HepG2 (cell line): ENCODE measurements around the gene BOD1. TPM values are rescaled to one million over a fixed set of nuclear protein-coding genes. Genes with fewer than 3 reads are reported as not detected.

ENCODE experiments used
- GATA4 ChIP-seq: sonication (generic); IDR thresholded peaks from 2 replicates; pipeline ENCODE4 v1.6.1; 2016; ENCODE audit warnings: antibody characterized with exemption, low read depth, borderline replicate concordance
- GPN1 ChIP-seq: sonication (generic); formaldehyde crosslinking; IDR thresholded peaks from 2 replicates; pipeline ENCODE4 v1.5.1; 2020; ENCODE audit warnings: missing genetic modification reagents, borderline replicate concordance
- GTF3A ChIP-seq: sonication (generic); formaldehyde crosslinking; conservative IDR thresholded peaks from 2 replicates; pipeline ENCODE4 v1.4.0; 2020; ENCODE audit warnings: mild to moderate bottlenecking, missing genetic modification reagents
- KLF16 ChIP-seq, 2 experiments: sonication (generic) in 1 of 2; formaldehyde crosslinking in 1 of 2; IDR thresholded peaks; 2 replicates each; pipeline versions ENCODE4 v1.6.1 to v1.8.0; 2016 to 2023; ENCODE audit warnings: missing genetic modification reagents in 2 of 2, missing compliant biosample characterization in 1 of 2
- MIXL1 ChIP-seq: IDR thresholded peaks from 2 replicates; pipeline ENCODE4 v1.6.1; 2016
- MXI1 ChIP-seq: IDR thresholded peaks from 3 replicates; pipeline ENCODE4 v1.6.1; 2012; ENCODE audit warnings: low read depth, low read length, inconsistent platforms, borderline replicate concordance
- MZF1 ChIP-seq: sonication (generic); formaldehyde crosslinking; IDR thresholded peaks from 2 replicates; pipeline ENCODE4 v1.8.1; 2023; ENCODE audit warnings: mild to moderate bottlenecking, missing genetic modification reagents, borderline replicate concordance
- NFE2L2 ChIP-seq: fragments of 150-350 bp; IDR thresholded peaks from 2 replicates; pipeline ENCODE4 v1.6.1; 2014; ENCODE audit warnings: low read length
- PHF20 ChIP-seq: sonication (generic); formaldehyde crosslinking; IDR thresholded peaks from 2 replicates; pipeline ENCODE4 v1.5.0; 2020; ENCODE audit warnings: mild to moderate bottlenecking, missing genetic modification reagents
- PRDM15 ChIP-seq: sonication (generic); formaldehyde crosslinking; IDR thresholded peaks from 2 replicates; pipeline ENCODE4 v1.4.0; 2020; ENCODE audit warnings: missing genetic modification reagents
- SALL1 ChIP-seq: sonication (generic); formaldehyde crosslinking; IDR thresholded peaks from 2 replicates; pipeline ENCODE4 v1.8.0; 2022; ENCODE audit warnings: mild to moderate bottlenecking, missing genetic modification reagents
- STAG1 ChIP-seq: sonication (generic); formaldehyde crosslinking; IDR thresholded peaks from 2 replicates; pipeline ENCODE4 v1.4.0; 2020; ENCODE audit warnings: missing genetic modification reagents
- YEATS4 ChIP-seq: sonication (generic); formaldehyde crosslinking; IDR thresholded peaks from 2 replicates; pipeline ENCODE4 v1.4.0; 2020; ENCODE audit warnings: missing genetic modification reagents, borderline replicate concordance
- ZBTB21 ChIP-seq: sonication (generic); formaldehyde crosslinking; IDR thresholded peaks from 2 replicates; pipeline ENCODE4 v1.4.0; 2020; ENCODE audit warnings: missing genetic modification reagents
- ZMAT3 ChIP-seq: sonication (generic); formaldehyde crosslinking; conservative IDR thresholded peaks from 2 replicates; pipeline ENCODE4 v1.7.0; 2021; ENCODE audit warnings: missing genetic modification reagents
- ZMAT5 ChIP-seq: sonication (generic); formaldehyde crosslinking; IDR thresholded peaks from 2 replicates; pipeline ENCODE4 v1.5.0; 2020; ENCODE audit warnings: mild to moderate bottlenecking, low read depth, missing genetic modification reagents, borderline replicate concordance
- ZNF143 ChIP-seq: sonication (generic); formaldehyde crosslinking; IDR thresholded peaks from 2 replicates; pipeline ENCODE4 v1.4.0; 2020; ENCODE audit warnings: missing genetic modification reagents
- ZNF225 ChIP-seq: sonication (generic); formaldehyde crosslinking; IDR thresholded peaks from 2 replicates; pipeline ENCODE4 v1.4.0; 2020; ENCODE audit warnings: mild to moderate bottlenecking, missing genetic modification reagents
- ZNF317 ChIP-seq: sonication (generic); formaldehyde crosslinking; IDR thresholded peaks from 2 replicates; pipeline ENCODE4 v1.5.0; 2020; ENCODE audit warnings: mild to moderate bottlenecking, missing genetic modification reagents
- ZNF350 ChIP-seq: sonication (generic); formaldehyde crosslinking; IDR thresholded peaks from 2 replicates; pipeline ENCODE4 v1.4.0; 2020; ENCODE audit warnings: mild to moderate bottlenecking, low read depth, missing genetic modification reagents, borderline replicate concordance
- ZNF414 ChIP-seq: sonication (generic); formaldehyde crosslinking; IDR thresholded peaks from 2 replicates; pipeline ENCODE4 v1.5.0; 2020; ENCODE audit warnings: missing genetic modification reagents
- ZNF549 ChIP-seq: sonication (generic); formaldehyde crosslinking; IDR thresholded peaks from 2 replicates; pipeline ENCODE4 v1.5.0; 2020; ENCODE audit warnings: missing genetic modification reagents
- ZNF639 ChIP-seq: conservative IDR thresholded peaks from 2 replicates; pipeline ENCODE4 v1.6.1; 2018; ENCODE audit warnings: missing genetic modification reagents
- ZNF691 ChIP-seq: sonication (generic); formaldehyde crosslinking; IDR thresholded peaks from 2 replicates; pipeline ENCODE4 v1.4.0; 2020; ENCODE audit warnings: missing genetic modification reagents, low read depth, mild to moderate bottlenecking, borderline replicate concordance
- ZNF792 ChIP-seq: IDR thresholded peaks from 2 replicates; pipeline ENCODE4 v1.6.1; 2016
- polyA plus RNA-seq, 8 experiments: library from polyadenylated mRNA; depleted of rRNA in 3 of 8; stranded (reverse) in 7 of 8; unstranded in 1 of 8; fragments of >200 nt; fragmentation: Illumina TruSeq in 4 of 8; extraction: Trizol in 4 of 8; gene quantifications; 2 replicates each; pipeline versions ENCODE4 v1.2.1 to v1.2.3, GENCODE V29; 2011 to 2016; ENCODE audit warnings: low read depth in 4 of 8, missing spikeins in 1 of 8, mixed read lengths in 1 of 8; ENCODE audit not compliant: insufficient read depth in 1 of 8
- total RNA-seq, 5 experiments: library from RNA; depleted of rRNA; stranded (reverse); fragments of >200 nt; fragmentation: Illumina TruSeq; extraction: Trizol; gene quantifications; 2 replicates each; pipeline ENCODE4 v1.2.3, GENCODE V29; 2016; ENCODE audit warnings: low read depth in 1 of 5

BOD1 gene
- total and polyA plus RNA-seq, 2 of the 13 experiments (the other 11 are each of a cell fraction or from before 2014, with no cell fraction given) = 81.5 to 103 TPM

GRCh38 chr5:173616577-173617118 lies at the start of gene BOD1 (continued):
- no peak for TF ChIP-seq PRDM15
- peak; percentile 70 for TF ChIP-seq YEATS4 (CRISPR knock-in tag)
- peak in 1 of 2 experiments; percentile 43; a peak in 1 of 4 replicates for TF ChIP-seq KLF16 (CRISPR knock-in tag; IDR thresholded peaks at IDR 0.05)
- no peak for TF ChIP-seq STAG1 (CRISPR knock-in tag)
- TF ChIP-seq ZNF350 (CRISPR knock-in tag) = no peak
- no peak for TF ChIP-seq ZNF317 (CRISPR knock-in tag)
- no peak for TF ChIP-seq NFE2L2
- no peak; the same call in 1 of the 2 replicates for TF ChIP-seq ZNF414 (CRISPR knock-in tag)
- no peak for TF ChIP-seq ZMAT5 (CRISPR knock-in tag)
- TF ChIP-seq GATA4 = peak; percentile 51; the same call in 1 of the 2 replicates
- no peak for TF ChIP-seq ZNF549
- peak; percentile 65; the same call in 1 of the 2 replicates for TF ChIP-seq MIXL1 (CRISPR knock-in tag)
- TF ChIP-seq GTF3A (CRISPR knock-in tag) = no peak
- peak; percentile 96 for TF ChIP-seq ZNF143 (CRISPR knock-in tag)
- peak; percentile 91; the same call in 2 of the 3 replicates for TF ChIP-seq MXI1
- TF ChIP-seq SALL1 (CRISPR knock-in tag) = peak; percentile 78
- TF ChIP-seq MZF1 (CRISPR knock-in tag) = no peak
- TF ChIP-seq GPN1 (CRISPR knock-in tag) = no peak
- TF ChIP-seq ZNF792 (CRISPR knock-in tag) = no peak
- TF ChIP-seq ZNF225 (CRISPR knock-in tag) = no peak
- TF ChIP-seq PHF20 (CRISPR knock-in tag) = peak; percentile 83
- no peak for TF ChIP-seq ZNF691 (CRISPR knock-in tag)
- no peak for TF ChIP-seq ZBTB21 (CRISPR knock-in tag)
- 0 out of 2 replicates have a peak, but pooled peaks have one; percentile 65 for TF ChIP-seq ZMAT3 (CRISPR knock-in tag)
- no peak for TF ChIP-seq ZNF639 (CRISPR knock-in tag)
